ENCODE results near the gene ZNF565.

DNA sequence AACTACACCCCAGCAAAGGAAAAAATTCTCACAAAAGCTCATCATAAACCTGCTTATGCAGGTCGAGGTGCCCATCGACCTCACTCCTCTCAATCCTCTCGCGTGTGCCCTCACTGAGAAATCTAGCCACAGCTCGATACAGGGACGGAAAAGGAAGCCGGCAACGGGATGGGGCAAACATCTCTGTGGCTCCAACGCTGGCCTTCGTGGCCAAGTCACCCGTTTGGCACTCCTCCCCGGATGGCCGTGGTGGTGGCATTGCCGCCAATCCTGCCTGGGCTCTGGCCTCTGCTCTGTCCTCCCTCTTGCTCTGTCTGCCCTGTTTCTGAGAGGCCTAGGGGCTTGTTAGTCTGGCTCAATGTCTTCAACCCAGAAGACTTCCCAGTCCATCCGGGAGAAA, 41.6 kb upstream of the ZNF565 start:
- TF ChIP-seq, protein P1, sequence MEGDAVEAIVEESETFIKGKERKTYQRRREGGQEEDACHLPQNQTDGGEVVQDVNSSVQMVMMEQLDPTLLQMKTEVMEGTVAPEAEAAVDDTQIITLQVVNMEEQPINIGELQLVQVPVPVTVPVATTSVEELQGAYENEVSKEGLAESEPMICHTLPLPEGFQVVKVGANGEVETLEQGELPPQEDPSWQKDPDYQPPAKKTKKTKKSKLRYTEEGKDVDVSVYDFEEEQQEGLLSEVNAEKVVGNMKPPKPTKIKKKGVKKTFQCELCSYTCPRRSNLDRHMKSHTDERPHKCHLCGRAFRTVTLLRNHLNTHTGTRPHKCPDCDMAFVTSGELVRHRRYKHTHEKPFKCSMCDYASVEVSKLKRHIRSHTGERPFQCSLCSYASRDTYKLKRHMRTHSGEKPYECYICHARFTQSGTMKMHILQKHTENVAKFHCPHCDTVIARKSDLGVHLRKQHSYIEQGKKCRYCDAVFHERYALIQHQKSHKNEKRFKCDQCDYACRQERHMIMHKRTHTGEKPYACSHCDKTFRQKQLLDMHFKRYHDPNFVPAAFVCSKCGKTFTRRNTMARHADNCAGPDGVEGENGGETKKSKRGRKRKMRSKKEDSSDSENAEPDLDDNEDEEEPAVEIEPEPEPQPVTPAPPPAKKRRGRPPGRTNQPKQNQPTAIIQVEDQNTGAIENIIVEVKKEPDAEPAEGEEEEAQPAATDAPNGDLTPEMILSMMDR (IDR thresholded peaks at IDR 0.05), result no peak
- TF ChIP-seq POLR2A (IDR thresholded peaks at IDR 0.05) (no peak), POLR2AphosphoS5 (IDR thresholded peaks at IDR 0.05) (no peak), EP300 (IDR thresholded peaks at IDR 0.05; ENCODE audit: low read depth) (no peak)

Measured in transverse colon (tissue), 4 donors.